A549 (cell line): ENCODE data around the gene KRTAP6-1. TPM values are rescaled to one million over a fixed set of nuclear protein-coding genes. Genes with fewer than 3 reads are reported as not detected.

Experiments
- ATAC-seq, 2 experiments: fragments of 200-7000 bp in 1 of 2; fragments of >200 bp in 1 of 2; cut with Nextera tagmentation in 1 of 2; cut with Tn5 transposase in 1 of 2; 3 replicates each; pipeline versions ENCODE4 v1.8.0 to v1.9.1; 2018 to 2020; ENCODE audit warnings: mild to moderate bottlenecking in 1 of 2, moderate library complexity in 1 of 2
- CTCF ChIA-PET: fragments of 300-600 bp; sonication (Branson Sonifier 250); formaldehyde crosslinking; extraction: SDS; loops from one replicate; lab custom pipeline; 2021; ENCODE audit warnings: antibody characterized with exemption, inconsistent platforms; lab: Yijun Ruan, JAX
- POLR2A ChIA-PET: fragments of 350-600 bp; formaldehyde crosslinking; extraction: SDS; loops from one replicate; lab custom pipeline; 2021; ENCODE audit warnings: antibody characterized with exemption, inconsistent platforms; lab: Yijun Ruan, JAX
- DNase-seq, 2 experiments: peaks; one replicate each; pipeline versions ENCODE4 v3.0.0 to v3.0.0-alpha.2; 2011 to 2016; ENCODE audit warnings: low read depth in 1 of 2, low spot score in 1 of 2
- FAIRE-seq: peaks from 2 replicates; lab custom pipeline; 2011; peaks lifted over from hg19 to GRCh38; lab: Jason Lieb, UNC
- H3K27ac ChIP-seq, 2 experiments: fragments of >200 bp; sonication (Bioruptor Twin); formaldehyde crosslinking; 3 replicates each; pipeline ENCODE4 v1.5.1; 2016 to 2017
- H3K4me1 ChIP-seq: fragments of >200 bp; sonication (Bioruptor Twin); formaldehyde crosslinking; 3 replicates; pipeline ENCODE4 v1.6.1; 2016
- H3K4me2 ChIP-seq: fragments of >200 bp; sonication (Bioruptor Twin); formaldehyde crosslinking; 3 replicates; pipeline ENCODE4 v1.6.1; 2016
- H3K4me3 ChIP-seq: fragments of >200 bp; sonication (Bioruptor Twin); formaldehyde crosslinking; 3 replicates; pipeline ENCODE4 v1.5.1; 2016
- H3K9me3 ChIP-seq: fragments of >200 bp; sonication (Bioruptor Twin); formaldehyde crosslinking; 3 replicates; pipeline ENCODE4 v1.6.1; 2016
- ATOH8 ChIP-seq: fragments of 250-450 bp; sonication (Bioruptor Pico); IDR thresholded peaks from 2 replicates; pipeline ENCODE4 v1.5.0; 2020; ENCODE audit warnings: low read depth, mild to moderate bottlenecking, moderate library complexity
- CBX2 ChIP-seq: fragments of 200-600 bp; sonication (generic); IDR thresholded peaks from 2 replicates; pipeline ENCODE4 v1.6.1; 2016; ENCODE audit warnings: low read depth, mild to moderate bottlenecking, borderline replicate concordance
- CBX8 ChIP-seq: fragments of 200-600 bp; sonication (generic); IDR thresholded peaks from 2 replicates; pipeline ENCODE4 v1.6.1; 2016
- CHD2 ChIP-seq: fragments of 150-350 bp; IDR thresholded peaks from 2 replicates; pipeline ENCODE4 v1.6.1; 2014; ENCODE audit warnings: low read length; ENCODE audit not compliant: partially characterized antibody
- E2F6 ChIP-seq: IDR thresholded peaks from 2 replicates; pipeline ENCODE4 v1.6.1; 2012; ENCODE audit warnings: low read depth, borderline replicate concordance
- EHMT2 ChIP-seq: fragments of 200-600 bp; sonication (generic); IDR thresholded peaks from 2 replicates; pipeline ENCODE4 v1.6.1; 2016; ENCODE audit warnings: antibody characterized with exemption, low read depth, mild to moderate bottlenecking, moderate library complexity
- FOSB ChIP-seq: fragments of 250-450 bp; sonication (Bioruptor Pico); IDR thresholded peaks from 2 replicates; pipeline ENCODE4 v1.5.0; 2020; ENCODE audit warnings: mild to moderate bottlenecking, moderate library complexity
- FOSL2 ChIP-seq, 2 experiments: fragments of 450-650 bp in 1 of 2; fragments of >200 bp in 1 of 2; sonication (Bioruptor Twin) in 1 of 2; formaldehyde crosslinking; IDR thresholded peaks; 2 replicates each; pipeline versions ENCODE4 v1.5.0 to v1.6.1; 2016 to 2020; ENCODE audit warnings: mild to moderate bottlenecking in 1 of 2, moderate library complexity in 1 of 2
- HDAC2 ChIP-seq: fragments of 200-600 bp; sonication (generic); IDR thresholded peaks from 2 replicates; pipeline ENCODE4 v1.6.1; 2016
- HOXA7 ChIP-seq: fragments of 250-450 bp; sonication (Bioruptor Pico); IDR thresholded peaks from 2 replicates; pipeline ENCODE4 v1.5.0; 2020; ENCODE audit warnings: mild to moderate bottlenecking, moderate library complexity
- JUNB ChIP-seq: fragments of >200 bp; sonication (Bioruptor Twin); formaldehyde crosslinking; IDR thresholded peaks from 2 replicates; pipeline ENCODE4 v1.6.1; 2016
- KDM1A ChIP-seq: fragments of 200-600 bp; sonication (generic); IDR thresholded peaks from 2 replicates; pipeline ENCODE4 v1.6.1; 2016; ENCODE audit warnings: low read depth, mild to moderate bottlenecking
- MAFK ChIP-seq: fragments of 450-650 bp; IDR thresholded peaks from 2 replicates; pipeline ENCODE4 v1.6.1; 2014; ENCODE audit not compliant: partially characterized antibody
- MAZ ChIP-seq: fragments of 150-350 bp; IDR thresholded peaks from 2 replicates; pipeline ENCODE4 v1.6.1; 2014; ENCODE audit warnings: antibody characterized with exemption, low read depth, low read length, borderline replicate concordance
- MYC ChIP-seq: IDR thresholded peaks from 2 replicates; pipeline ENCODE4 v1.6.1; 2012; ENCODE audit warnings: mild to moderate bottlenecking, inconsistent platforms, low read length, improper control_type of control experiment, borderline replicate concordance
- POLR2AphosphoS2 ChIP-seq: conservative IDR thresholded peaks from 2 replicates; pipeline ENCODE4 v1.6.1; 2012; ENCODE audit warnings: low read length, improper control_type of control experiment, inconsistent platforms
- RCOR1 ChIP-seq: fragments of 150-350 bp; IDR thresholded peaks from 2 replicates; pipeline ENCODE4 v1.6.1; 2014; ENCODE audit warnings: antibody characterized with exemption, low read length, low read depth
- RNF2 ChIP-seq: fragments of 200-600 bp; sonication (generic); IDR thresholded peaks from 2 replicates; pipeline ENCODE4 v1.6.1; 2016; ENCODE audit warnings: low read depth, mild to moderate bottlenecking, antibody characterized with exemption, moderate library complexity, borderline replicate concordance
- TP53 ChIP-seq: fragments of 250-450 bp; sonication (Bioruptor Pico); IDR thresholded peaks from 2 replicates; pipeline ENCODE4 v1.5.0; 2021; ENCODE audit warnings: mild to moderate bottlenecking, moderate library complexity
- ZSCAN20 ChIP-seq: fragments of 250-450 bp; sonication (Bioruptor Pico); IDR thresholded peaks from 2 replicates; pipeline ENCODE4 v1.8.0; 2022; ENCODE audit warnings: mild to moderate bottlenecking, moderate library complexity
- WGBS: methylation state at CpG from one replicate; pipeline ENCODE4 v1.1.6; 2017; ENCODE audit errors: missing lambda C conversion rate; 5-methylcytosine and 5-hydroxymethylcytosine counted together
- polyA plus RNA-seq, 4 experiments: library from polyadenylated mRNA; depleted of rRNA in 3 of 4; stranded (reverse); fragments of >200 nt; fragmentation: RNase III in 1 of 4; extraction: RNeasy Plus Mini Kit Qiagen cat#74134 plus additional on column Dnase treatment in 1 of 4; gene quantifications; 2 replicates in 3 of 4; 3 replicates in 1 of 4; pipeline ENCODE4 v1.2.3, GENCODE V29; 2011 to 2017
- TF ChIP-seq, protein P1 (sequence below): fragments of >200 bp; sonication (Bioruptor Twin); formaldehyde crosslinking; IDR thresholded peaks from 3 replicates; pipeline ENCODE4 v1.5.1; 2016
- TF ChIP-seq, protein P2 (sequence below): IDR thresholded peaks from 2 replicates; pipeline ENCODE4 v1.6.1; 2012

KRTAP6-1 gene
- polyA plus RNA-seq, 2 of the 4 experiments (the other 2 are of a cell fraction) = not detected

DNA sequence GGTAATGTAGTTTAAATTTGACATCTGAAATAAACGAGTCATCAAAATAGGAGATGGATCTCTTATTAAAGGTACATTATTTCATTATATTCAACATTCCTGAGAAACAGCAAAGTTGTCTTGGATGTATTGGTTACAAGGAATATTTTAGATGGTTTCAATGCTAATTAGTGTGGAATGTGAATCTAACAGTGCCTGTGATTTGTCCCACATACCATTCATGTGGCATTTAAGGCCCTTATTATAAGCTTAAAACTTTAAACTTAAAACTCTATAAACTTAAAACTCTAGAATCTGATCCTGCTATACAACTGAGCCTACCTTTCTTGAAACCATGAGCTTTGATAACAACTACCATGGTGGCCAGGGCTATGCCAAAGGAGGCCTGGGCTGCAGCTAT lies 12.9 kb downstream of the KRTAP6-1 start, which contains the start of gene KRTAP22-1 (continued):
- TF ChIP-seq, protein P1, sequence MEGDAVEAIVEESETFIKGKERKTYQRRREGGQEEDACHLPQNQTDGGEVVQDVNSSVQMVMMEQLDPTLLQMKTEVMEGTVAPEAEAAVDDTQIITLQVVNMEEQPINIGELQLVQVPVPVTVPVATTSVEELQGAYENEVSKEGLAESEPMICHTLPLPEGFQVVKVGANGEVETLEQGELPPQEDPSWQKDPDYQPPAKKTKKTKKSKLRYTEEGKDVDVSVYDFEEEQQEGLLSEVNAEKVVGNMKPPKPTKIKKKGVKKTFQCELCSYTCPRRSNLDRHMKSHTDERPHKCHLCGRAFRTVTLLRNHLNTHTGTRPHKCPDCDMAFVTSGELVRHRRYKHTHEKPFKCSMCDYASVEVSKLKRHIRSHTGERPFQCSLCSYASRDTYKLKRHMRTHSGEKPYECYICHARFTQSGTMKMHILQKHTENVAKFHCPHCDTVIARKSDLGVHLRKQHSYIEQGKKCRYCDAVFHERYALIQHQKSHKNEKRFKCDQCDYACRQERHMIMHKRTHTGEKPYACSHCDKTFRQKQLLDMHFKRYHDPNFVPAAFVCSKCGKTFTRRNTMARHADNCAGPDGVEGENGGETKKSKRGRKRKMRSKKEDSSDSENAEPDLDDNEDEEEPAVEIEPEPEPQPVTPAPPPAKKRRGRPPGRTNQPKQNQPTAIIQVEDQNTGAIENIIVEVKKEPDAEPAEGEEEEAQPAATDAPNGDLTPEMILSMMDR = no peak
- TF ChIP-seq JUNB (no peak), KDM1A (no peak), MAZ (no peak), TP53 (CRISPR knock-in tag) (no peak)

GRCh38 chr21:30598802-30599201 lies 14.9 kb downstream of the KRTAP6-1 start, which contains the start of gene KRTAP6-2:
Gene KRTAP6-2 (minus strand): TSS chr21:30598902. CDS start chr21:30598874, 28 bp downstream.
- no peaks in the 10 kb centered on the region for H3K4me1 ChIP-seq
- H3K4me3 ChIP-seq = no peak within 1 kb of the TSS
- CTCF ChIA-PET = no interaction called here
- DNase-seq (no peak), FAIRE-seq (no peak), ATAC-seq (no peak)
- 53% methylated on average over 6 of the region's 6 CpGs for WGBS
- no peak within 1 kb of the TSS for H3K4me2 ChIP-seq
- no peak within 1 kb of the TSS for H3K27ac ChIP-seq
- POLR2A ChIA-PET = no interaction called here
- TF ChIP-seq E2F6 = no peak
- no peak for TF ChIP-seq MAFK
- no peak for TF ChIP-seq FOSL2 (IDR thresholded peaks at IDR 0.05)
- no peak for TF ChIP-seq FOSL2 (CRISPR knock-in tag; IDR thresholded peaks at IDR 0.05)
- TF ChIP-seq, protein P2, sequence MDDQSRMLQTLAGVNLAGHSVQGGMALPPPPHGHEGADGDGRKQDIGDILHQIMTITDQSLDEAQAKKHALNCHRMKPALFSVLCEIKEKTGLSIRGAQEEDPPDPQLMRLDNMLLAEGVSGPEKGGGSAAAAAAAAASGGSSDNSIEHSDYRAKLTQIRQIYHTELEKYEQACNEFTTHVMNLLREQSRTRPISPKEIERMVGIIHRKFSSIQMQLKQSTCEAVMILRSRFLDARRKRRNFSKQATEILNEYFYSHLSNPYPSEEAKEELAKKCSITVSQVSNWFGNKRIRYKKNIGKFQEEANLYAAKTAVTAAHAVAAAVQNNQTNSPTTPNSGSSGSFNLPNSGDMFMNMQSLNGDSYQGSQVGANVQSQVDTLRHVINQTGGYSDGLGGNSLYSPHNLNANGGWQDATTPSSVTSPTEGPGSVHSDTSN = no peak
- TF ChIP-seq CBX8 = no peak
- no peak for TF ChIP-seq HDAC2
- no peak for TF ChIP-seq HOXA7 (CRISPR knock-in tag)
- no peak for TF ChIP-seq CHD2
- no peak for TF ChIP-seq MYC
- no peak for TF ChIP-seq POLR2AphosphoS2
- TF ChIP-seq CBX2 = no peak
- no peak for TF ChIP-seq FOSB
- TF ChIP-seq, protein P1 = no peak
- TF ChIP-seq MAZ = no peak
- TF ChIP-seq ATOH8 (CRISPR knock-in tag) = no peak
- TF ChIP-seq ZSCAN20 (CRISPR knock-in tag) = no peak
- TF ChIP-seq RNF2 = no peak
- no peak for TF ChIP-seq JUNB
- TF ChIP-seq RCOR1 = no peak
- TF ChIP-seq EHMT2 = no peak
- no peaks in the 10 kb centered on the region for H3K9me3 ChIP-seq
